HT1080 (cell line): ENCODE data around the gene NSMCE3. TPM values are rescaled to one million over a fixed set of nuclear protein-coding genes. Genes with fewer than 3 reads are reported as not detected.

Experiments
- DNase-seq: peaks from one replicate; pipeline ENCODE4 v3.0.0-alpha.2; 2015; ENCODE audit warnings: low read depth
- polyA plus RNA-seq, 2 experiments: library from polyadenylated mRNA; depleted of rRNA; stranded (reverse); fragments of >200 nt; gene quantifications; 2 replicates each; pipeline ENCODE4 v1.2.3, GENCODE V29; 2015
- total RNA-seq: library from RNA; depleted of rRNA; stranded (reverse); fragments of >200 nt; shearing (Covaris generic); gene quantifications from 2 replicates; pipeline ENCODE4 v1.2.3, GENCODE V29; 2014; rRNA removed

Gene NSMCE3
- total RNA-seq, result 8.5 and 9.6 TPM in 2 replicates
- 8.4 and 8.7 TPM in 2 replicates for polyA plus RNA-seq (2015; cell fraction: cytosol; rRNA removed)
- polyA plus RNA-seq (2015; cell fraction: nucleus; rRNA removed), result 4.9 and 5.1 TPM in 2 replicates

GRCh38 chr15:29269485-29270168 is at the start of gene NSMCE3:
TSS of gene NSMCE3 (minus strand) at chr15:29269822. CDS start at chr15:29269705, 117 bp downstream.
- DNase-seq, result peak; percentile 76

GRCh38 chr15:29316422-29316821 is 46.8 kb upstream of the NSMCE3 start:
- DNase-seq, result no peak

- DNase-seq, result peak; percentile 27
Observed at GRCh38 chr15:29312387-29312786, 42.8 kb upstream of the NSMCE3 start.

GRCh38 chr15:29311696-29312095 is 42.1 kb upstream of the NSMCE3 start:
- DNase-seq, result no peak

GRCh38 chr15:29309139-29309538 is 39.5 kb upstream of the NSMCE3 start:
- DNase-seq, result no peak

- no peak for DNase-seq
Observed at GRCh38 chr15:29308299-29308698, 38.7 kb upstream of the NSMCE3 start.

GRCh38 chr15:29305556-29305955 is 35.9 kb upstream of the NSMCE3 start:
- DNase-seq, result no peak

- no peak for DNase-seq
Observed at GRCh38 chr15:29302871-29303270, 33.2 kb upstream of the NSMCE3 start.

GRCh38 chr15:29299784-29300183 is 30.2 kb upstream of the NSMCE3 start:
- no peak for DNase-seq

- DNase-seq, result no peak
Observed at GRCh38 chr15:29299331-29299730, 29.7 kb upstream of the NSMCE3 start.

GRCh38 chr15:29294732-29295325 is 25.2 kb upstream of the NSMCE3 start:
- no peak for DNase-seq

- DNase-seq, result no peak
Observed at GRCh38 chr15:29291067-29291845, 21.6 kb upstream of the NSMCE3 start.

GRCh38 chr15:29289173-29289572 is 19.6 kb upstream of the NSMCE3 start:
- peak; percentile 7 for DNase-seq

GRCh38 chr15:29285386-29285785 is 15.8 kb upstream of the NSMCE3 start:
- DNase-seq, result no peak

GRCh38 chr15:29283381-29283780 is 13.8 kb upstream of the NSMCE3 start:
- no peak for DNase-seq

GRCh38 chr15:29280514-29280913 is 10.9 kb upstream of the NSMCE3 start:
- no peak for DNase-seq

GRCh38 chr15:29278436-29279105 is 8.9 kb upstream of the NSMCE3 start:
- peak; percentile 93 for DNase-seq

- no peak for DNase-seq
Observed at GRCh38 chr15:29276366-29276765, 6.7 kb upstream of the NSMCE3 start.

- DNase-seq, result no peak
Observed at GRCh38 chr15:29275855-29276254, 6.2 kb upstream of the NSMCE3 start.

- no peak for DNase-seq
Observed at GRCh38 chr15:29274946-29275345, 5.3 kb upstream of the NSMCE3 start.

GRCh38 chr15:29272219-29272618 is 2.6 kb upstream of the NSMCE3 start:
- DNase-seq, result no peak

- no peak for DNase-seq
Observed at GRCh38 chr15:29270976-29271375, 1.4 kb upstream of the NSMCE3 start.
